Tibial artery (tissue), 4 donors: Measurements from ENCODE around the gene SH2D6.
"Not testable (repeated sequence)": the region's sequence is repeated elsewhere in the genome, so short reads cannot be mapped to it uniquely, and the experiment has no call there.

ENCODE experiments used
- DNase-seq, 2 donors: peaks; one replicate each; pipeline ENCODE4 v3.0.0-alpha.2; 2019
- H3K27ac ChIP-seq, 2 donors: fragments of 200-600 bp; sonication (generic) in 1 of 2; 1 replicate in 1 of 2; 2 replicates in 1 of 2; pipeline ENCODE4 v1.5.1; 2018 to 2019; ENCODE audit warnings: mild to moderate bottlenecking in 1 of 2
- H3K27me3 ChIP-seq, 2 donors: fragments of 200-600 bp; sonication (generic) in 1 of 2; one replicate each; pipeline versions ENCODE4 v1.5.1 to v1.6.0; 2016 to 2019
- H3K36me3 ChIP-seq, 3 donors: fragments of 200-600 bp; sonication (generic) in 2 of 3; one replicate each; pipeline ENCODE4 v1.5.1; 2016 to 2019; ENCODE audit warnings: mild to moderate bottlenecking in 2 of 3
- H3K4me1 ChIP-seq, 4 donors: fragments of 200-600 bp; sonication (generic) in 2 of 4; 1 replicate in 3 of 4; 2 replicates in 1 of 4; pipeline ENCODE4 v1.5.1; 2016 to 2019
- H3K4me3 ChIP-seq, 2 donors: fragments of 200-600 bp; sonication (generic) in 1 of 2; 1 replicate in 1 of 2; 2 replicates in 1 of 2; pipeline ENCODE4 v1.5.1; 2018 to 2019; ENCODE audit warnings: mild to moderate bottlenecking in 2 of 2
- H3K9me3 ChIP-seq, 3 donors: fragments of 200-600 bp; sonication (generic) in 1 of 3; one replicate each; pipeline ENCODE4 v1.5.1; 2016 to 2019
- CTCF ChIP-seq, 2 experiments: fragments of 200-600 bp in 1 of 2; fragments of 450-650 bp in 1 of 2; IDR thresholded peaks; one replicate each; pipeline ENCODE4 v1.5.1; 2017 to 2019; ENCODE audit warnings: antibody characterized with exemption in 2 of 2, mild to moderate bottlenecking in 1 of 2, moderate library complexity in 1 of 2
- intact Hi-C: fragments of 100-400 bp; cut with DNase I; formaldehyde crosslinking; loops from one replicate; pipeline ENCODE4 v1.15.0; 2023; ENCODE audit warnings: low total_unique reads

SH2D6 gene

DNA sequence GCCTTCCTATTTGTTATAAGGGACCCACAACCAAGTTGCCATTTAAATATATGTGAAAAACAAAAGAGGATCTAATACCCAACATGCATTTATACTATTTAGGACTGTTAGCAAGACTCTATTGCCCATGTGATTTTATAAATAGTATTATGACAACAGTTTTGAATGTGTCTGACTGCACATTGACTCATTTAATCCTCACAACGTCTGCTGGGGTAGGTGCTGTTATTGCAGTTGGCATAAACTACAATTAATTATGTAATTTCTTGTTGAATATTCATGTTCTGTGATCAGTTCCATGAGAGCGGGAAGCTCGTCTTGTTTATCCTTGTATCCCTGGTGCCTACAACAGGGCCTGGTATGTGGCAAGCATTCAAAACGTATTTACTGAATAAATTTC is 53.7 kb downstream of the SH2D6 start:
- intact Hi-C loops: no loop called here
- Histone ChIP-seq H3K4me1 (peaks cover 0 to 14% (median 11%) of the 10 kb centered on the region in 4 donors), H3K36me3 (no peaks in the 10 kb centered on the region), H3K27ac (no peak overlapping the region), H3K4me3 (no peak overlapping the region), H3K9me3 (no peaks in the 10 kb centered on the region), H3K27me3 (no peaks in the 10 kb centered on the region)
- DNase-seq: no peak
- TF ChIP-seq CTCF (IDR thresholded peaks at IDR 0.05): no peak

DNA sequence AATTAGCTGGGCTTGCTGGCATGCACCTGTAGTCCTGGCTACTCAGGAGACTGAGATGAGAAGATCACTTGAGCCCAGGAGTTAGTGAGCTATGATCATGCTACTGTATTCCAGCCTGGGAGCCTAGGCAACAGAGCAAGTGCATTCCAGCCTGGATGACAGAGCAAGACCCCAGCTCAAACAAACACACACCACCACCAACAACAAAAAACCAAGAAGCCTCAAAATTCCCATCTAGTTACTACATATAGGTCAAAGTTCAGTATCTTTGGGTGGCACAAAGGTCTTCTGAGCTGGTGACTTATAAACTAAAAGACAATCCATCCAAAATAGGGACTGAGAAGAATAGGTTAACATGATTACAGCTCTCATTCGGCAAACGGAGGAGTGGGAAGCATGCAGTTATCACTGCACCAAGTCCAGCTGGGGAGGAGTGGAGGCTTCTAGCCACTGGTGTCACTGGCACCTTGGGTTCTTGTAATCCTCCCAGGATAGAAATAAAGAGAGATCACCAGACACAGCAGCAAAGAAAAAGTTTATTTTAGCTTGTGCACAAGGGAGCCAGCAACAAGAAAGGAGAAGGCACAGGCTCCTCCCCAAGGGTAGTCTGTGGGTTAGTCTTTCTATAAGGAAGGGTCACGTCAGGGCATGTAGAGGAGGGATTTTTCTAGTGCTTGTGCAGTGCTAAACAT is 57.4 kb downstream of the SH2D6 start:
- intact Hi-C loops: no loop called here
- TF ChIP-seq CTCF (IDR thresholded peaks at IDR 0.05): no peak
- Histone ChIP-seq H3K27me3 (no peaks in the 10 kb centered on the region), H3K9me3 (no peaks in the 10 kb centered on the region), H3K4me3 (no peak overlapping the region), H3K27ac (no peak overlapping the region), H3K4me1 (peaks cover 0 to 11% (median 8%) of the 10 kb centered on the region in 4 donors), H3K36me3 (no peaks in the 10 kb centered on the region)
- DNase-seq: no peak

DNA sequence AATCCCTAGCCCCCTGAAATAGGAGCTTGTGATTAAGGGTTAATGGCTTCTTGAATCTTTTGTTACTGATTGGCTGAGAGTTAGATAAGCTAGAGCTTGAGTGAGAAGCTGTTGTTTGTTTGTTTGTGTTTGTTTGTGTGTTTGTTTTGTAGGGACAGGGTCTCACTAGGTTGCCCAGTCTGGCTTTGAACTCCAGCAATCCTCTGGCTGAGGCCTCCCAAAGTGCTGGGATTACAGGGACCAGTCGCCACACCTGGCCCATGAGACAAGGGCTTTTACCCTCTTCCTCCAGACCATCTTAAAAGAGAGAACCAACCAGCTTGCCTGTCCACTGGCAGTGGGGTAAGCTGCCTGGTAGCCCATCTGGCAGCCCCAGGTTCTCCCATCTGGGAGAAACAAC is 58.1 kb downstream of the SH2D6 start:
- intact Hi-C loops: no loop called here
- Histone ChIP-seq H3K36me3 (no peaks in the 10 kb centered on the region), H3K4me1 (peaks cover 0 to 4% (median 1%) of the 10 kb centered on the region in 4 donors), H3K27ac (no peak overlapping the region), H3K27me3 (no peaks in the 10 kb centered on the region), H3K9me3 (no peaks in the 10 kb centered on the region), H3K4me3 (no peak overlapping the region)
- DNase-seq: no peak
- TF ChIP-seq CTCF (IDR thresholded peaks at IDR 0.05): no peak

- Histone ChIP-seq H3K36me3 (no peaks in the 10 kb centered on the region), H3K27ac (no peak overlapping the region), H3K27me3 (no peaks in the 10 kb centered on the region), H3K4me3 (no peak overlapping the region), H3K9me3 (no peaks in the 10 kb centered on the region), H3K4me1 (peaks cover 0 to 8% (median 4%) of the 10 kb centered on the region in 4 donors)
- intact Hi-C loops: no loop called here
- TF ChIP-seq CTCF (IDR thresholded peaks at IDR 0.05): no peak
- no peak for DNase-seq
These were observed 59.4 kb downstream of the SH2D6 start for GRCh38 chr2:85477884-85478283.

GRCh38 chr2:85481818-85482777 is 63.6 kb downstream of the SH2D6 start:
- H3K27ac ChIP-seq: no peak overlapping the region
- peaks cover 0 to 8% (median 4%) of the 10 kb centered on the region in 4 donors for H3K4me1 ChIP-seq
- H3K27me3 ChIP-seq: no peaks in the 10 kb centered on the region
- no peaks in the 10 kb centered on the region for H3K9me3 ChIP-seq
- no peak for DNase-seq
- intact Hi-C loops: no loop called here
- no peak overlapping the region for H3K4me3 ChIP-seq
- no peaks in the 10 kb centered on the region for H3K36me3 ChIP-seq
- TF ChIP-seq CTCF (IDR thresholded peaks at IDR 0.05): no peak

DNA sequence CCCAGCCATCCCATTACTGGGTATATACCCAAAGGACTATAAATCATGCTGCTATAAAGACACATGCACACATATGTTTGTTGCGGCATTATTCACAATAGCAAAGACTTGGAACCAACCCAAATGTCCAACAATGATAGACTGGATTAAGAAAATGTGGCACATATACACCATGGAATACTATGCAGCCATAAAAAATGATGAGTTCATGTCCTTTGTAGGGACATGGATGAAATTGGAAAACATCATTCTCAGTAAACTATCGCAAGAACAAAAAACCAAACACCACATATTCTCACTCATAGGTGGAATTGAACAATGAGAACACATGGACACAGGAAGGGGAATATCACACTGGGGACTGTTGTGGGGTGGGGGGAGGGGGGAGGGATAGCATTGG is 66.1 kb downstream of the SH2D6 start:
- H3K9me3 ChIP-seq, H3K36me3 ChIP-seq, H3K27ac ChIP-seq, intact Hi-C loops, H3K27me3 ChIP-seq, DNase-seq, H3K4me1 ChIP-seq, H3K4me3 ChIP-seq: not testable (repeated sequence)
